IMR-90 (cell line): ENCODE results near the gene SERPINA12. TPM values are rescaled to one million over a fixed set of nuclear protein-coding genes. Genes with fewer than 3 reads are reported as not detected.

ENCODE experiments used
- ATAC-seq: fragments of 200-7000 bp; cut with Tn5 transposase; 2 replicates; pipeline ENCODE4 v1.9.1; 2020; ENCODE audit warnings: low read depth, mild to moderate bottlenecking, moderate library complexity
- BruUV-seq: library from RNA; stranded (reverse); fragments of 400-500 nt; replicated peaks from 2 replicates; lab custom pipeline; 2021; lab: Mats Ljungman, UMichigan
- CTCF ChIA-PET: fragments of 300-600 bp; formaldehyde crosslinking; extraction: SDS; loops from one replicate; lab custom pipeline; 2021; ENCODE audit warnings: antibody characterized with exemption; lab: Yijun Ruan, JAX
- POLR2A ChIA-PET: fragments of 300-600 bp; sonication (Branson Sonifier 250); formaldehyde crosslinking; loops from one replicate; lab custom pipeline; 2022; ENCODE audit warnings: antibody characterized with exemption; ENCODE audit not compliant: unreplicated experiment; lab: Charles Lee
- DNase-seq: peaks from one replicate; pipeline ENCODE4 v3.0.0; 2013
- H2AFZ ChIP-seq: replicated peaks from 2 replicates; pipeline ENCODE3; 2013; ENCODE audit warnings: low read length, mild to moderate bottlenecking; ENCODE audit not compliant: poor library complexity
- H2AK5ac ChIP-seq: 2 replicates; pipeline ENCODE4 v1.6.1; 2013; ENCODE audit warnings: low read depth, low read length, inconsistent platforms
- H2AK9ac ChIP-seq: replicated peaks from 2 replicates; pipeline ENCODE3; 2013; ENCODE audit warnings: mild to moderate bottlenecking, low read depth, low read length, moderate library complexity; ENCODE audit not compliant: poor library complexity
- H2BK120ac ChIP-seq: 2 replicates; pipeline ENCODE4 v1.6.1; 2013; ENCODE audit warnings: low read depth, low read length, inconsistent platforms
- H2BK15ac ChIP-seq: 3 replicates; pipeline ENCODE4 v1.6.1; 2013; ENCODE audit warnings: low read depth, low read length, inconsistent platforms
- H2BK20ac ChIP-seq: 2 replicates; pipeline ENCODE4 v1.6.1; 2013; ENCODE audit warnings: low read depth, mild to moderate bottlenecking, inconsistent platforms, low read length, moderate library complexity
- H2BK5ac ChIP-seq: 2 replicates; pipeline ENCODE4 v1.6.1; 2013; ENCODE audit warnings: mild to moderate bottlenecking, low read depth, low read length, inconsistent platforms; ENCODE audit not compliant: poor library complexity, severe bottlenecking
- H3K14ac ChIP-seq: replicated peaks from 2 replicates; pipeline ENCODE4 v1.6.1; 2013; ENCODE audit warnings: low read depth, low read length, inconsistent platforms
- H3K18ac ChIP-seq: 2 replicates; pipeline ENCODE4 v1.6.1; 2013; ENCODE audit warnings: low read depth, low read length, control low read depth
- H3K23ac ChIP-seq: 2 replicates; pipeline ENCODE4 v1.6.1; 2013; ENCODE audit warnings: low read depth, low read length, inconsistent platforms
- H3K27ac ChIP-seq: 2 replicates; pipeline ENCODE4 v1.5.1; 2013; ENCODE audit warnings: mild to moderate bottlenecking, control low read depth, low read length; ENCODE audit not compliant: insufficient read depth
- H3K27me3 ChIP-seq: 2 replicates; pipeline ENCODE4 v1.6.1; 2013; ENCODE audit warnings: low read length; ENCODE audit not compliant: control insufficient read depth, insufficient read depth
- H3K36me3 ChIP-seq: 2 replicates; pipeline ENCODE4 v1.6.1; 2013; ENCODE audit warnings: low read length, mixed read lengths; ENCODE audit not compliant: control insufficient read depth, insufficient read depth
- H3K4ac ChIP-seq: 2 replicates; pipeline ENCODE4 v1.6.1; 2013; ENCODE audit warnings: low read depth, low read length, inconsistent platforms
- H3K4me1 ChIP-seq: 2 replicates; pipeline ENCODE4 v1.6.1; 2013; ENCODE audit warnings: low read length, mixed read lengths; ENCODE audit not compliant: control insufficient read depth, insufficient read depth
- H3K4me2 ChIP-seq: 2 replicates; pipeline ENCODE4 v1.6.1; 2013; ENCODE audit warnings: low read depth, mild to moderate bottlenecking, control low read depth, low read length, moderate library complexity
- H3K4me3 ChIP-seq: 2 replicates; pipeline ENCODE4 v1.5.1; 2013; ENCODE audit warnings: low read depth, mild to moderate bottlenecking, control low read depth, low read length, moderate library complexity; ENCODE audit not compliant: insufficient read depth
- H3K56ac ChIP-seq: 2 replicates; pipeline ENCODE4 v1.6.1; 2013; ENCODE audit warnings: low read length, inconsistent platforms; ENCODE audit not compliant: insufficient read depth; ENCODE audit errors: extremely low read depth
- H3K79me1 ChIP-seq, 2 experiments: 2 replicates each; pipeline ENCODE4 v1.6.1; 2013; ENCODE audit warnings: low read length in 2 of 2, inconsistent platforms in 1 of 2, low read depth in 1 of 2
- H3K9ac ChIP-seq: 2 replicates; pipeline ENCODE4 v1.6.1; 2013; ENCODE audit warnings: low read depth, low read length, control low read depth
- H3K9me1 ChIP-seq: 2 replicates; pipeline ENCODE4 v1.6.1; 2013; ENCODE audit warnings: low read length, inconsistent platforms; ENCODE audit not compliant: insufficient read depth
- H3K9me3 ChIP-seq: 2 replicates; pipeline ENCODE4 v1.6.1; 2013; ENCODE audit warnings: low read length; ENCODE audit not compliant: control insufficient read depth, insufficient read depth
- H4K20me1 ChIP-seq: 2 replicates; pipeline ENCODE4 v1.6.1; 2013; ENCODE audit warnings: low read length, inconsistent platforms; ENCODE audit not compliant: insufficient read depth
- H4K5ac ChIP-seq: 2 replicates; pipeline ENCODE4 v1.6.1; 2013; ENCODE audit warnings: mild to moderate bottlenecking, low read depth, low read length, control low read depth
- H4K8ac ChIP-seq, 2 experiments: 2 replicates each; pipeline ENCODE4 v1.6.1; 2013; ENCODE audit warnings: low read depth in 2 of 2, low read length in 2 of 2, control low read depth in 1 of 2, inconsistent platforms in 1 of 2
- H4K91ac ChIP-seq: 2 replicates; pipeline ENCODE4 v1.6.1; 2013; ENCODE audit warnings: low read depth, low read length, inconsistent platforms; ENCODE audit not compliant: insufficient read depth
- CEBPB ChIP-seq: IDR thresholded peaks from 2 replicates; pipeline ENCODE4 v1.6.1; 2012; ENCODE audit warnings: low read depth, low read length, improper control_type of control experiment
- CHD1 ChIP-seq: IDR thresholded peaks from 2 replicates; pipeline ENCODE4 v1.6.1; 2012; ENCODE audit warnings: low read depth, low read length, improper control_type of control experiment
- CTCF ChIP-seq: conservative IDR thresholded peaks from 2 replicates; pipeline ENCODE4 v1.5.1; 2012; ENCODE audit warnings: mild to moderate bottlenecking, low read depth, low read length, improper control_type of control experiment
- FOS ChIP-seq: fragments of 150-350 bp; IDR thresholded peaks from 2 replicates; pipeline ENCODE4 v1.6.1; 2016; ENCODE audit warnings: low read depth, low read length
- MAFK ChIP-seq: IDR thresholded peaks from 2 replicates; pipeline ENCODE4 v1.6.1; 2012; ENCODE audit warnings: low read depth, low read length, improper control_type of control experiment
- MAZ ChIP-seq: IDR thresholded peaks from 2 replicates; pipeline ENCODE4 v1.6.1; 2012; ENCODE audit warnings: low read depth, mild to moderate bottlenecking, low read length, improper control_type of control experiment, moderate library complexity, borderline replicate concordance
- MXI1 ChIP-seq: IDR thresholded peaks from 2 replicates; pipeline ENCODE4 v1.6.1; 2012; ENCODE audit warnings: low read depth, mild to moderate bottlenecking, low read length, moderate library complexity, borderline replicate concordance
- NFE2L2 ChIP-seq: fragments of 150-350 bp; IDR thresholded peaks from 2 replicates; pipeline ENCODE4 v1.6.1; 2016; ENCODE audit warnings: low read depth, mild to moderate bottlenecking, low read length
- RCOR1 ChIP-seq: IDR thresholded peaks from 2 replicates; pipeline ENCODE4 v1.6.1; 2012; ENCODE audit warnings: mild to moderate bottlenecking, low read length, improper control_type of control experiment; ENCODE audit not compliant: insufficient replicate concordance
- RFX5 ChIP-seq: IDR thresholded peaks from 2 replicates; pipeline ENCODE4 v1.8.0; 2012; ENCODE audit warnings: low read depth, mild to moderate bottlenecking, low read length, moderate library complexity
- USF2 ChIP-seq: fragments of 150-350 bp; IDR thresholded peaks from 2 replicates; pipeline ENCODE4 v1.6.1; 2017; ENCODE audit warnings: mild to moderate bottlenecking, antibody characterized with exemption, low read length, low read depth
- WGBS, 2 experiments: methylation state at CpG; one replicate each; pipeline versions ENCODE4 v1.1.5 to v1.1.7; 2013; ENCODE audit warnings: missing lambda C conversion rate in 2 of 2; ENCODE audit not compliant: insufficient read length in 1 of 2; ENCODE audit errors: extremely low coverage in 2 of 2; 5-methylcytosine and 5-hydroxymethylcytosine counted together
- dilution Hi-C: fragments of 300-500 bp; cut with HindIII; formaldehyde crosslinking; loops from one replicate; pipeline ENCODE4 v1.14.3; 2018; ENCODE audit warnings: low sequenced_read_pairs; ENCODE audit not compliant: unreplicated experiment
- in situ Hi-C: fragments of 300-500 bp; cut with MboI; formaldehyde crosslinking; loops from 3 replicates; pipeline ENCODE4 v1.14.3; 2019; ENCODE audit warnings: low sequenced_read_pairs, inconsistent platforms, mixed read lengths
- intact Hi-C: fragments of 100-400 bp; cut with micrococcal nuclease; formaldehyde crosslinking; loops from 2 replicates; pipeline ENCODE4 v1.10.0; 2022
- polyA plus RNA-seq, 3 experiments: library from polyadenylated mRNA; depleted of rRNA; stranded (reverse); fragments of >200 nt; gene quantifications; 2 replicates each; pipeline ENCODE4 v1.2.3, GENCODE V29; 2012; ENCODE audit warnings: low replicate concordance in 1 of 3
- total RNA-seq: library from RNA; depleted of rRNA; stranded (reverse); fragments of >200 nt; gene quantifications from 2 replicates; pipeline ENCODE4 v1.2.3, GENCODE V29; 2012

SERPINA12 gene
- total and polyA plus RNA-seq, 2 of the 4 experiments (the other 2 are of a cell fraction), result not detected

GRCh38 chr14:94505641-94506040, 3.6 kb downstream of the SERPINA12 start:
- no peaks in the 10 kb centered on the region for H3K4me1 ChIP-seq
- no peaks in the 10 kb centered on the region for H3K79me1 ChIP-seq
- no peak overlapping the region for H3K4me2 ChIP-seq
- no peak overlapping the region for H4K5ac ChIP-seq
- 0 out of 2 replicates have a peak, but pooled peaks cover 2% of the 10 kb centered on the region for H3K9me3 ChIP-seq
- ChIA-PET CTCF (no interaction called here), POLR2A (no interaction called here)
- H3K56ac ChIP-seq, result no peak overlapping the region
- no peak overlapping the region for H3K9ac ChIP-seq
- ATAC-seq (no peak), DNase-seq (no peak)
- intact Hi-C loops, result no loop called here
- dilution Hi-C loops, result no loop called here
- H2BK120ac ChIP-seq, result no peak overlapping the region
- H3K27ac ChIP-seq, result no peak overlapping the region
- H2AFZ ChIP-seq, result no peak overlapping the region
- H3K36me3 ChIP-seq, result no peaks in the 10 kb centered on the region
- H2AK5ac ChIP-seq, result no peak overlapping the region
- H2BK15ac ChIP-seq, result no peak overlapping the region
- in situ Hi-C loops, result no loop called here
- no peak overlapping the region for H3K4me3 ChIP-seq
- H2AK9ac ChIP-seq, result no peak overlapping the region
- no peak overlapping the region for H3K14ac ChIP-seq
- H2BK20ac ChIP-seq, result no peak overlapping the region
- no TSS peak for BruUV-seq
- no peak overlapping the region for H3K4ac ChIP-seq
- H4K20me1 ChIP-seq, result no peaks in the 10 kb centered on the region
- H3K9me1 ChIP-seq, result no peaks in the 10 kb centered on the region
- H3K27me3 ChIP-seq, result no peaks in the 10 kb centered on the region
- no peak for TF ChIP-seq FOS
- no peak for TF ChIP-seq USF2
- no peak for TF ChIP-seq MAFK
- no peak for TF ChIP-seq RFX5
- TF ChIP-seq CTCF, result no peak
- no peak for TF ChIP-seq CHD1
- no peak for TF ChIP-seq MXI1
- no peak for TF ChIP-seq CEBPB
- no peak for TF ChIP-seq MAZ
- no peak for TF ChIP-seq NFE2L2
- TF ChIP-seq RCOR1, result no peak
- H2BK5ac ChIP-seq, result no peak overlapping the region
- no peak overlapping the region for H3K23ac ChIP-seq
- H4K91ac ChIP-seq, result no peak overlapping the region
- WGBS, 2 experiments, result 47% methylated on average over 3 of the region's 8 CpGs; no CpG with 5 or more reads in 1 of the 2 experiments
- H3K18ac ChIP-seq, result no peak overlapping the region
- H4K8ac ChIP-seq, result no peak overlapping the region
